SJSA1 (cell line): ENCODE data around the gene TMCC2. TPM values are rescaled to one million over a fixed set of nuclear protein-coding genes. Genes with fewer than 3 reads are reported as not detected.

Experiments used
- DNase-seq, 2 experiments: peaks; one replicate each; pipeline ENCODE4 v3.0.0-alpha.2; 2015 to 2020; ENCODE audit warnings: low spot score in 2 of 2, low read depth in 1 of 2
- H3K27ac ChIP-seq: fragments of 250-450 bp; sonication (Bioruptor Pico); 2 replicates; pipeline ENCODE4 v1.5.1; 2020; ENCODE audit warnings: mild to moderate bottlenecking, moderate library complexity
- H3K27me3 ChIP-seq: fragments of 250-450 bp; sonication (Bioruptor Pico); replicated peaks from 2 replicates; pipeline ENCODE4 v1.5.1; 2020; ENCODE audit warnings: mild to moderate bottlenecking, moderate library complexity
- H3K36me3 ChIP-seq: fragments of 250-450 bp; sonication (Bioruptor Pico); 2 replicates; pipeline ENCODE4 v1.5.1; 2020; ENCODE audit warnings: mild to moderate bottlenecking
- H3K4me1 ChIP-seq: fragments of 250-450 bp; sonication (Bioruptor Pico); replicated peaks from 2 replicates; pipeline ENCODE4 v1.6.1; 2021; ENCODE audit warnings: mild to moderate bottlenecking
- H3K4me3 ChIP-seq: fragments of 250-450 bp; sonication (Bioruptor Pico); 2 replicates; pipeline ENCODE4 v1.5.1; 2020; ENCODE audit warnings: mild to moderate bottlenecking
- H3K9me3 ChIP-seq: fragments of 250-450 bp; sonication (Bioruptor Pico); replicated peaks from 2 replicates; pipeline ENCODE4 v1.5.1; 2020; ENCODE audit warnings: mild to moderate bottlenecking
- total RNA-seq: library from RNA; depleted of rRNA; stranded (reverse); fragments of >200 nt; shearing (Covaris generic); gene quantifications from 2 replicates; pipeline ENCODE4 v1.2.3, GENCODE V29; 2014

Gene TMCC2
- total RNA-seq, 1 experiment from 2014 or later = 8.2 TPM

DNA sequence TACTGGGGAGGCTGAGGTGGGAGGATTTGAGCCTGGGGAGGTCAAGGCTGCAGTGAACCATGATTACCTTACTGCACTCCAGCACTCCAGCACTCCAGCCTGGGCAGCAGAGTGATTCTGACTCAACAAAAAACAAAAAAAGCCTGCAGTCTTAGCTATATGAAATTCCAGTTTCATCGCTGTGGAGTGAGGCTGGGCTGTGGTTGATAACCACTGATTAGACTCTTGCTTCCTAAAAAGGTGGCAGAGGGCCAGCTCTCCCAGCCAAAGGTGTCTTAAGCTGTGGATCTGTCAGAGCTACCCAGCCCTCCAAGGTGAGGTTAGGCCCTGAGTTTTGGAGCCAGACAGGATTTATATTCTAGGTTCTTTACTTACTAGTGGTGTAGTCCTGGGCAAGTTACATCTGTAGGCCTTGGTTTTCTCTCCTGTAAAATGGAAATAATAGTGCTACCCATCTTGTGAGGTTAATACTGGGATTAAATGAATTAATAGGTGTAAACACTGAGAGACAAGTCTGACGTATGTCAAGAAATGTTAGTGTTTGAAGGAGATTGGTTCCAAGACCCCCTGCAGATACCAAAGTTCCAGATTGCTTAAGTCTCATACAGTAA is 35.9 kb downstream of the TMCC2 start:
- no peak for DNase-seq

DNA sequence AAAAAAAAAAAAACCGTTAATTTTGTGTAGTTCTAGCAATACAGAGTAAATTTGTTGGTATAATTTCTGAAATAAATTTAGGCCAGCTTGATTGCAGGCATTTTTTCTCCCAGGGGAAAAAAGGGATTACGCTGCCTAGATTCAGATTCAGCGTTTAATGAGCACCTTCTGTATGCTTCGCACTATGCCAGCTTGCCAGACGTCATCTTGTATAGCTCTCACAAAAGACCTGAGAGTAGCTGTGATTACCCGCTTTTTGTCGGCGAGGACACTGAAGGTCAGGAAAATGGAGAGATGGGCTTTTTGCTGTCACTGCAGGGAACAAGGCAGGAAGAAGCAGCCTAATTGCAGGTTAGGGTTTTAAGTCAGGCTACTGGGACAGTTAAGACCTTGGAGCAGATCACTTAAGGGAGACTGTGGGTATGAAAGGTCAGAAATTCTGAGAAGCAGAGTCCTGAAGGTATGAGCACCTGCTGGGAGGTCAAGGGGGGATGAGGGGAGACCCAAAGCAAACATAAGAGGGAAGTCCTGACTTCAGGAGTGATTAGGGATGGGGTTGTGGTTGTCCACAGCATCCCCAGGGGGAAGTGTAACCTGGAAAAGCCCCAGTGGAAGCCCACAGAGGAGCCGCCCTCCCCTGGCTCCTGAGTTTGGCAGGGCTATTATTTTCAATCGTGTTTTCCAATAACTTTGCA is 39.0 kb downstream of the TMCC2 start:
- Histone ChIP-seq H3K27me3 (no peaks in the 10 kb centered on the region), H3K4me1 (peaks cover 23% of the 10 kb centered on the region), H3K9me3 (no peaks in the 10 kb centered on the region), H3K36me3 (no peaks in the 10 kb centered on the region; the same call in 1 of the 2 replicates), H3K4me3 (no peak overlapping the region), H3K27ac (no peak overlapping the region)
- no peak for DNase-seq

More for the DNA sequence above, 35.9 kb downstream of the TMCC2 start:
- H3K9me3 ChIP-seq = no peaks in the 10 kb centered on the region
- no peak overlapping the region for H3K4me3 ChIP-seq
- peaks cover 18% of the 10 kb centered on the region for H3K4me1 ChIP-seq
- no peaks in the 10 kb centered on the region for H3K36me3 ChIP-seq
- no peaks in the 10 kb centered on the region for H3K27me3 ChIP-seq
- no peak overlapping the region for H3K27ac ChIP-seq

DNA sequence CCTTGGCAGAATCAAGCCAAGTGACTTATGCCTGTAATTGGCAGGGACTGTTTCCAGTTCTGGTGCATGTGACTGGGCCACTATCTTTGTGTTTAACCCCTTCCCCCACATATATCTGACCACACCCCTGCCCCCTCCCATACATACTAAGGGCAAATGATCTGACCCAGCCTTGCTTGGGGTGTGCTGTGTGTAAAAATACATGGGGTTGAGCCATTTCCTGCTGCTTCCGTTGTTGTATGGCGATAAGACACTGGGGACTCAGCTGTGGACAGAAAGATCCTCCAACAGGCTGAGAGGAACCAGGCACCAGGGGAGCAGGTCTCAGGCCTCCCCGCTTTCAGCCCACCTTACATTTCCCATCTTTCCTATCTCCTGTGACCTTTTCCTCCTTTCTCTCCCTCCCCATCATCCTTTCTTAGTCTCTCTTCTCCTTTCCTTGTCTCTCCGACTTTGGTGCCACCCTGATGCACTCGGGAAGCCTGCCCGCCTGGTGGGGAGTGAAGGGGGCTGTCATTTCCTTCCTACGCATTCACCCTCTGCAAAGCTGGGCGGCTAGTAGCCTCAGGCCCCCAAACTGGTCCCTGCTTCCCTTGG is 39.7 kb downstream of the TMCC2 start:
- H3K36me3 ChIP-seq = no peaks in the 10 kb centered on the region; the same call in 1 of the 2 replicates
- peaks cover 17% of the 10 kb centered on the region for H3K4me1 ChIP-seq
- H3K27ac ChIP-seq = no peak overlapping the region

DNA sequence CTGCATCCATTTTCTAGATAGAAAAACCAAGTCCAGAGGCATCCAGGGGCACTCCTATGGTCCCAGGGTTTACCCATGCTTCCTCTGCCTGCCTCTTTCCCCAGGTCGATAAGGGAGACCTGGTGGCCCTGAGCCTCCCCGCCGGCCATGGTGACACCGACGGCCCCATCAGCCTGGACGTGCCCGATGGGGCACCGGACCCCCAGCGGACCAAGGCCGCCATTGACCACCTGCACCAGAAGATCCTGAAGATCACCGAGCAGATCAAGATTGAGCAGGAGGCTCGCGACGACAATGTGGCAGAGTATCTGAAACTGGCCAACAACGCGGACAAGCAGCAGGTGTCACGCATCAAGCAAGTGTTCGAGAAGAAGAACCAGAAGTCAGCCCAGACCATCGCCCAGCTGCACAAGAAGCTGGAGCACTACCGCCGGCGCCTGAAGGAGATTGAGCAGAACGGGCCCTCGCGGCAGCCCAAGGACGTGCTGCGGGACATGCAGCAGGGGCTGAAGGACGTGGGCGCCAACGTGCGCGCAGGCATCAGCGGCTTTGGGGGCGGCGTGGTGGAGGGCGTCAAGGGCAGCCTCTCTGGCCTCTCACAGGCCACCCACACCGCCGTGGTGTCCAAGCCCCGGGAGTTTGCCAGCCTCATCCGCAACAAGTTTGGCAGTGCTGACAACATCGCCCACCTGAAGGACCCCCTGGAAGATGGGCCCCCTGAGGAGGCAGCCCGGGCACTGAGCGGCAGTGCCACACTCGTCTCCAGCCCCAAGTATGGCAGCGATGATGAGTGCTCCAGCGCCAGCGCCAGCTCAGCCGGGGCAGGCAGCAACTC is 41.3 kb downstream of the TMCC2 start:
- Histone ChIP-seq H3K27ac (no peak overlapping the region), H3K27me3 (no peaks in the 10 kb centered on the region), H3K4me1 (peaks cover 12% of the 10 kb centered on the region), H3K9me3 (no peaks in the 10 kb centered on the region), H3K4me3 (no peak overlapping the region), H3K36me3 (no peaks in the 10 kb centered on the region; the same call in 1 of the 2 replicates)
- no peak for DNase-seq

More for the DNA sequence above, 39.7 kb downstream of the TMCC2 start:
- H3K4me3 ChIP-seq = no peak overlapping the region
- no peaks in the 10 kb centered on the region for H3K27me3 ChIP-seq
- no peaks in the 10 kb centered on the region for H3K9me3 ChIP-seq
- DNase-seq = no peak

DNA sequence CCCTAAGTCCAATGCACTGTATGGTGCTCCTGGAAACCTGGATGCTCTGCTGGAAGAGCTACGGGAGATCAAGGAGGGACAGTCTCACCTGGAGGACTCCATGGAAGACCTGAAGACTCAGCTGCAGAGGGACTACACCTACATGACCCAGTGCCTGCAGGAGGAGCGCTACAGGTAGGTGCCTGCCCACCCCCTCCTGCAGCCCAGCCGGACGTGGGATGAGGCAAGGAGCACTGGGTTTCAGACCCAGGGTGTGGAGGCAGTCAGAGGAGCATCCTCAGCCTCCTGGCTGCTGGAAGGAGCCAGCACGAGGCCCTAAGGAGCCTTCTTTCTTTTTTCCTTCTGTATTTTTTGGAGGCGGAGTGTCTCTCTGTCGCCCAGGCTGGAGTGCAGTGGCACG is 42.0 kb downstream of the TMCC2 start:
- H3K4me3 ChIP-seq = no peak overlapping the region
- no peak for DNase-seq
- H3K27me3 ChIP-seq = no peaks in the 10 kb centered on the region
- no peak overlapping the region for H3K27ac ChIP-seq
- peaks cover 12% of the 10 kb centered on the region for H3K4me1 ChIP-seq
- H3K36me3 ChIP-seq = no peaks in the 10 kb centered on the region; the same call in 1 of the 2 replicates
- no peaks in the 10 kb centered on the region for H3K9me3 ChIP-seq

DNA sequence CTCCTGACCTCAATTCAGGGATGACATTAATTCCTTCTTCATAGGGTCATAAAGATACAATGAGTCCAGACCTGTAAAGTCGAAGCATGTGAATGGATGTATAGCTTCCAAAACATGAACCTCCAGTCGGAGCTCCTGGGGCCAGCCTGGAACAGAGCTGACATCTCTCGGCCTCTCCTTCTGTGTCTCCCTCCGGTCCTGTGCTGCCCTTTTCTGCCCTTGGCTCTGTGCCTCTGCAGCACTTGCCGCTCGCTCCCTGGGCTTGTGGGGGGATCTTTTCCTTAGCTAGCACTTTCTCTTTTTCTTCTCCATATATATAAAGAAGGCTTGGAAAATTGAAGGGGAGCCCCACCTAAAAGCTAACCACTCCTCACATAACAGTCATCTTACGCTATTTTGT is 42.5 kb downstream of the TMCC2 start:
- Histone ChIP-seq H3K9me3 (no peaks in the 10 kb centered on the region), H3K27me3 (no peaks in the 10 kb centered on the region), H3K36me3 (no peaks in the 10 kb centered on the region; the same call in 1 of the 2 replicates), H3K4me3 (no peak overlapping the region), H3K4me1 (peaks cover 12% of the 10 kb centered on the region), H3K27ac (no peak overlapping the region)
- no peak for DNase-seq

DNA sequence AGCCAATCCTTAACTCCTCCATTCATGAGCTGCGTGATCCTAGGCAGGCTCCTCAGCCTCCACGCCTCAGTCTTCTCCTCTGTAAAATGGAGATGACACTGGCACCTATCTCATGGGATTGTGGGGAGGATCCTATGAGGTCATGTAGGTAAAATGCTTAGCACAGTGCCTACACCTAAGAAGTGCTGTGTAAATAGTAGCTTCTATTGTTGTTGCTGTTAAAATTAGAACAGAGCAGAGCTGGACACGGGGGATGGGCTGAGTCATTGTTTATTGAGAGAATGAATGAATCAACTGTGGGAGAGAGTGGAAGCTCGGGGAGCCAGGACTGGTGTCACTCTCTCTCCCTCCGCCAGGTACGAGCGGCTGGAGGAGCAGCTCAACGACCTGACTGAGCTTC is 43.0 kb downstream of the TMCC2 start:
- Histone ChIP-seq H3K4me3 (no peak overlapping the region), H3K36me3 (no peaks in the 10 kb centered on the region; the same call in 1 of the 2 replicates), H3K4me1 (peaks cover 12% of the 10 kb centered on the region), H3K9me3 (no peaks in the 10 kb centered on the region), H3K27me3 (no peaks in the 10 kb centered on the region), H3K27ac (no peak overlapping the region)
- DNase-seq = peak in 1 of 2 experiments; percentile 58

DNA sequence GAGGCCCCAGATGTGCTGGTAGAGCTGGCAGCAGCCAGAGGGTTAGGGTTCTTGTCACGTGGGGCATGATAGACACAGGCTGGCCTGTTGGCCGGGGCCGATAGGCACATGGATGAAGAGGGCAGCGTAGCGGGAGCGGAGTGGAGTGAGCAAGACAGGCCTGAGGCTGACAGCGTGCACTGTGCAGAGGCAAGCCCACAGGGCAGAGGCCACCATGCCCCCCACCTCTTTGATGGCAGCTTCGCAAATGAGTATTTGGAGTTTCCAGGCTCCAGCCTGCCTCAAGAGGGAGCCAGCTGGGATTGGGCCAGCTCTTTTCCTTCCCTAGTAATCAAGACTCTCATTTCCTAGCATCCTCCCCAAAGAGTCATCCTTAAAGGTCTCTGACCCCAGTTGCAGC is 43.5 kb downstream of the TMCC2 start:
- no peak for DNase-seq
- Histone ChIP-seq H3K4me1 (peaks cover 12% of the 10 kb centered on the region), H3K27me3 (no peaks in the 10 kb centered on the region), H3K27ac (no peak overlapping the region), H3K9me3 (no peaks in the 10 kb centered on the region), H3K36me3 (no peaks in the 10 kb centered on the region; the same call in 1 of the 2 replicates), H3K4me3 (no peak overlapping the region)

DNA sequence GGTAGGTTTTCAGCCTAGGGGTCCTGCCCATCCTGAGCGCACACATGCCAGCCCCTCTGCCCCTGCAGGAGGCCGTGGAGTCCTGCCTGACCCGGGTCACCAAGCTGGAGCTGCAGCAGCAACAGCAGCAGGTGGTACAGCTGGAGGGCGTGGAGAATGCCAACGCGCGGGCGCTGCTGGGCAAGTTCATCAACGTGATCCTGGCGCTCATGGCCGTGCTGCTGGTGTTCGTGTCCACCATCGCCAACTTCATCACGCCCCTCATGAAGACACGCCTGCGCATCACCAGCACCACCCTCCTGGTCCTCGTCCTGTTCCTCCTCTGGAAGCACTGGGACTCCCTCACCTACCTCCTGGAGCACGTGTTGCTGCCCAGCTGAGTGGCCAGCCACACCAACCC is 44.0 kb downstream of the TMCC2 start:
- Histone ChIP-seq H3K4me3 (no peak overlapping the region), H3K27me3 (no peaks in the 10 kb centered on the region), H3K4me1 (peaks cover 12% of the 10 kb centered on the region), H3K27ac (no peak overlapping the region), H3K36me3 (no peaks in the 10 kb centered on the region; the same call in 1 of the 2 replicates), H3K9me3 (no peaks in the 10 kb centered on the region)
- no peak for DNase-seq

DNA sequence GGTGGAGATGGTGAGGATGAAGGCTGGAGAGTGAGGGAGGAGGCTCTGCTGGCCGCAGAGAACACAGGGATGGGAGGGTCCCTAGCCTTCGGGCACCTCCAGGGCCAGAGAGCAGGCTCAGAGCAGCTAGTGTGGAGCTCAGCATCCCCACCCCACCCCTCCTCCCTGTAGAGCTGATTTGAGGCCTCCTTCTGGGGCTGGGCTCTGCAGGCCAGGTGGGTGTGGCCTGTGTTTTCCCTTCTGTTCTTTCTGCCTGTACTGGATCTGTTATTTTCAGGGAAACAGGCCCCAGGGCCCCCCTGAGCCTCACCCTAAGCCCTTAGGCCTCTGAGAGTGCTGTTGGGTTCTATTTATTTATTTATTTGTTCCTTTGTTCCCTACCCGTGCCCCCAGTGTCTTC is 44.8 kb downstream of the TMCC2 start:
- Histone ChIP-seq H3K36me3 (no peaks in the 10 kb centered on the region; the same call in 1 of the 2 replicates), H3K27ac (no peak overlapping the region), H3K4me3 (no peak overlapping the region), H3K9me3 (no peaks in the 10 kb centered on the region), H3K4me1 (peaks cover 12% of the 10 kb centered on the region), H3K27me3 (no peaks in the 10 kb centered on the region)
- no peak for DNase-seq

DNA sequence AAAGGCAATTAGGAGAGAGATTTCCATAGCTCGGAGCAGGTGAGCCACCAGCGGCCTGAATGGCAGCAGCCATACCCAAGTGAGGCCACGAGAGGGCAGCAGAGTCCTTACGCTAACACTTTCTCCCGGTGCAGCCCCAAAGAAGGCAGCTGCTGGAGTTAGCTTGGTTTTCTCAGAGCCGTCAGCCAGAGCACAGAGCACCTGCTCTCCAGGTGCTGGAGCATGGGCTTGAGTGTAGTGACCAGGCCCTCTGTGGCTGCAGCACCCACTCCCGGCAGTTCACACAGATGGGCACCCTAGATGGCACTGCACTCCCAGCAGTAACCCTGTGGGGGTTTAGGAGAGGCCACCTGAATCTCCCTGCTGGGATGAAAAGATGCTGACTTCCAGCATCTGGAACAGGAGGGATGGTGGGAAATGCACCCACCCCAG is 45.8 kb downstream of the TMCC2 start:
- Histone ChIP-seq H3K27me3 (no peaks in the 10 kb centered on the region), H3K4me1 (peaks cover 12% of the 10 kb centered on the region), H3K4me3 (no peak overlapping the region), H3K27ac (no peak overlapping the region), H3K9me3 (no peaks in the 10 kb centered on the region; the same call in 1 of the 2 replicates), H3K36me3 (no peaks in the 10 kb centered on the region; the same call in 1 of the 2 replicates)
- peak; percentile 76 to 81 for DNase-seq

DNA sequence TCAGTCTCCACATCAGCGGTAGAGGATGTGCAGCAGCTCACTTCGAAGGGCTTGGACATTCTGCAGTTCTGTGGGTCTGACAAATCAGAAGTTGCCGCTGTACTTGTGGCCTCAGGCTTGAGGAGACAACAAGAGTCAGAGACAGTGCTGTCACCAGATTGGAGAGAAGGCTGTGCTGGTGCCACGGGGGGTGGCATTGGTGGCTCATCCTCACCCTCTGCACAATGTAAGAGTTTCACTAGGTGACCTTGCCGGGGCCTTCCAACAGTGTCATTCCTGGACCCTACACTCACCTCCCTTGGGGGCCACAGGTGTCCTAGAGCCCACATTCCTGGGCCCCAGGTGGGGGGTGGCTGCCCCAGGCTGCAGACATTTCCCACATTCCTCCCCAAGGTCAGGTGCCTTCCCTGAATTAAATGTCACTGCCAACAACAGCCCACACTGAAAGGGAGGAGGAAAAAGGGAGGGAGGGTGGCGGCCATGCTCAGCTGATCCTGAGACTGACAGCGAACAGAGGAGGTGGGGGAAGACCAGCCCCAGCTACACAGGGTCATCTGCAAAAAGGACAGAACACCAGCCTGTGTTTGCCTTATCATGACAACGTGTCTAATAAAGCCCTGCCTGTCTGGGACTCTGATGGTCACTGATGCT is 46.4 kb downstream of the TMCC2 start:
- no peak overlapping the region for H3K4me3 ChIP-seq
- peaks cover 12% of the 10 kb centered on the region for H3K4me1 ChIP-seq
- H3K36me3 ChIP-seq = no peaks in the 10 kb centered on the region; the same call in 1 of the 2 replicates
- H3K27me3 ChIP-seq = no peaks in the 10 kb centered on the region
- DNase-seq = no peak
- no peaks in the 10 kb centered on the region; the same call in 1 of the 2 replicates for H3K9me3 ChIP-seq
- H3K27ac ChIP-seq = no peak overlapping the region

DNA sequence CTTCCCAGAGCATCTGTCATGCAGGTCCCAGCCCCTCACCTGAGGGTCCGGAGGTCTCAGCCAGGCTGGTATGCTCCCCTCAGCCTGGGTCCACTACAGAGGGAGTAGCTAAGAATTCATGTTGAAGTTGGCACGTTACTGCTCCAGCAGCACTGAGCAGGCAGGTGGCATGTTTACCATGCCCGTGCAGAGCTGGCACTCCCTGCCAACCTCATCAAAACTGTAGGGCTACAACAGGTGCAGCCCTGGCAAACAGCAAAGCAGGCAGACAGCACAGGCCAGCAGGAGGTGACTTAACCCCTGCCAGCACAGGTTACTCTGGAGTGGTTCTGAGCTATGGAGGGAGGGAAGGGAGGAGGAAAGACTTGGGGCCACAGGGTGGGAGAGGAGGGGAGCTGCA is 47.4 kb downstream of the TMCC2 start:
- Histone ChIP-seq H3K27ac (no peak overlapping the region), H3K27me3 (no peaks in the 10 kb centered on the region), H3K9me3 (no peaks in the 10 kb centered on the region; the same call in 1 of the 2 replicates), H3K4me1 (peaks cover 12% of the 10 kb centered on the region), H3K4me3 (no peak overlapping the region), H3K36me3 (no peaks in the 10 kb centered on the region; the same call in 1 of the 2 replicates)
- no peak for DNase-seq
